ENCODE data around the gene USP13.

- TF ChIP-seq GATA2 (IDR thresholded peaks at IDR 0.05; ENCODE audit: low read depth, low read length) (no peak), GATA3 (IDR thresholded peaks at IDR 0.05; ENCODE audit: low read depth, low read length) (no peak)
These were observed 51.0 kb downstream of the USP13 start for GRCh38 chr3:179703816-179704215.

Measured in SH-SY5Y (cell line).